ENCODE measurements around the gene FGF6. TPM values are rescaled to one million over a fixed set of nuclear protein-coding genes. Genes with fewer than 3 reads are reported as not detected.

FGF6 gene
- total and polyA plus RNA-seq, 7 donors, result not detected

- no peaks in the 10 kb centered on the region for H3K36me3 ChIP-seq
- H3K9me3 ChIP-seq, result no peaks in the 10 kb centered on the region
- H3K27ac ChIP-seq, result no peak overlapping the region
- H3K27me3 ChIP-seq, result no peaks in the 10 kb centered on the region
- H3K4me1 ChIP-seq, result no peaks in the 10 kb centered on the region
- no peak for DNase-seq
- H3K4me3 ChIP-seq, result no peak overlapping the region
- 87 to 91% methylated on average over 4 of the region's 4 CpGs for WGBS, 2 donors
- no peak for TF ChIP-seq EP300 (IDR thresholded peaks at IDR 0.05)
- no peak for TF ChIP-seq CTCF (IDR thresholded peaks at IDR 0.05)
- no peak for TF ChIP-seq POLR2A (IDR thresholded peaks at IDR 0.05)
- TF ChIP-seq POLR2AphosphoS5 (IDR thresholded peaks at IDR 0.05), result no peak
- intact Hi-C loops (cut with DNase I), result no loop called here
These were observed 8.8 kb upstream of the FGF6 start for GRCh38 chr12:4454315-4454860.

- TF ChIP-seq EP300 (IDR thresholded peaks at IDR 0.05) (no peak), CTCF (IDR thresholded peaks at IDR 0.05) (no peak), POLR2A (IDR thresholded peaks at IDR 0.05) (no peak), POLR2AphosphoS5 (IDR thresholded peaks at IDR 0.05) (no peak)
- Histone ChIP-seq H3K36me3 (no peaks in the 10 kb centered on the region), H3K4me1 (no peaks in the 10 kb centered on the region), H3K27me3 (no peaks in the 10 kb centered on the region), H3K4me3 (no peak overlapping the region), H3K9me3 (no peaks in the 10 kb centered on the region), H3K27ac (no peak overlapping the region)
- 75 to 85% methylated on average over 7 of the region's 7 CpGs for WGBS, 2 donors
- DNase-seq, result no peak
- intact Hi-C loops (cut with DNase I), result no loop called here
These were observed 6.1 kb upstream of the FGF6 start for GRCh38 chr12:4451694-4452093.

GRCh38 chr12:4450551-4451112 lies 5.0 kb upstream of the FGF6 start:
- intact Hi-C loops (cut with DNase I), result no loop called here
- no peak for TF ChIP-seq POLR2A (IDR thresholded peaks at IDR 0.05)
- TF ChIP-seq POLR2AphosphoS5 (IDR thresholded peaks at IDR 0.05), result no peak
- TF ChIP-seq EP300 (IDR thresholded peaks at IDR 0.05), result no peak
- TF ChIP-seq CTCF (IDR thresholded peaks at IDR 0.05), result no peak
- DNase-seq, result no peak
- H3K27ac ChIP-seq, result no peak overlapping the region
- H3K4me1 ChIP-seq, result no peaks in the 10 kb centered on the region
- 74 to 88% methylated on average over 9 of the region's 9 CpGs for WGBS, 2 donors
- no peak overlapping the region for H3K4me3 ChIP-seq
- no peaks in the 10 kb centered on the region for H3K27me3 ChIP-seq
- H3K9me3 ChIP-seq, result no peaks in the 10 kb centered on the region
- H3K36me3 ChIP-seq, result no peaks in the 10 kb centered on the region

- TF ChIP-seq CTCF (IDR thresholded peaks at IDR 0.05), result no peak
- no peak for TF ChIP-seq EP300 (IDR thresholded peaks at IDR 0.05)
- no peak for TF ChIP-seq POLR2AphosphoS5 (IDR thresholded peaks at IDR 0.05)
- TF ChIP-seq POLR2A (IDR thresholded peaks at IDR 0.05), result no peak
- DNase-seq, result no peak
- intact Hi-C loops (cut with DNase I), result no loop called here
These were observed 4.2 kb upstream of the FGF6 start for GRCh38 chr12:4449851-4450221.

More at GRCh38 chr12:4449851-4450221, 4.2 kb upstream of the FGF6 start:
- WGBS, 2 donors, result 31 to 40% methylated on average over 4 of the region's 4 CpGs
- Histone ChIP-seq H3K4me1 (no peaks in the 10 kb centered on the region), H3K4me3 (no peak overlapping the region), H3K27ac (no peak overlapping the region), H3K27me3 (no peaks in the 10 kb centered on the region), H3K36me3 (no peaks in the 10 kb centered on the region), H3K9me3 (no peaks in the 10 kb centered on the region)

Data from sigmoid colon (tissue), 7 donors.